NCI-H2107 (cell line): Measurements from ENCODE around the gene LCN10.
"Not testable (repeated sequence)": the region's sequence is repeated elsewhere in the genome, so short reads cannot be mapped to it uniquely, and the experiment has no call there.

Experiments
- DNase-seq: peaks from one replicate; lab custom pipeline; 2025; lab: John Stamatoyannopoulos, UW

Gene LCN10

GRCh38 chr9:136719195-136719880 is 23.4 kb downstream of the LCN10 start:
- DNase-seq, result no peak

- no peak for DNase-seq
Observed at GRCh38 chr9:136718345-136719194, 24.2 kb downstream of the LCN10 start.

- DNase-seq, result no peak
Observed at GRCh38 chr9:136717399-136717798, 25.3 kb downstream of the LCN10 start.

GRCh38 chr9:136714893-136715274 is 27.9 kb downstream of the LCN10 start:
- no peak for DNase-seq

DNA sequence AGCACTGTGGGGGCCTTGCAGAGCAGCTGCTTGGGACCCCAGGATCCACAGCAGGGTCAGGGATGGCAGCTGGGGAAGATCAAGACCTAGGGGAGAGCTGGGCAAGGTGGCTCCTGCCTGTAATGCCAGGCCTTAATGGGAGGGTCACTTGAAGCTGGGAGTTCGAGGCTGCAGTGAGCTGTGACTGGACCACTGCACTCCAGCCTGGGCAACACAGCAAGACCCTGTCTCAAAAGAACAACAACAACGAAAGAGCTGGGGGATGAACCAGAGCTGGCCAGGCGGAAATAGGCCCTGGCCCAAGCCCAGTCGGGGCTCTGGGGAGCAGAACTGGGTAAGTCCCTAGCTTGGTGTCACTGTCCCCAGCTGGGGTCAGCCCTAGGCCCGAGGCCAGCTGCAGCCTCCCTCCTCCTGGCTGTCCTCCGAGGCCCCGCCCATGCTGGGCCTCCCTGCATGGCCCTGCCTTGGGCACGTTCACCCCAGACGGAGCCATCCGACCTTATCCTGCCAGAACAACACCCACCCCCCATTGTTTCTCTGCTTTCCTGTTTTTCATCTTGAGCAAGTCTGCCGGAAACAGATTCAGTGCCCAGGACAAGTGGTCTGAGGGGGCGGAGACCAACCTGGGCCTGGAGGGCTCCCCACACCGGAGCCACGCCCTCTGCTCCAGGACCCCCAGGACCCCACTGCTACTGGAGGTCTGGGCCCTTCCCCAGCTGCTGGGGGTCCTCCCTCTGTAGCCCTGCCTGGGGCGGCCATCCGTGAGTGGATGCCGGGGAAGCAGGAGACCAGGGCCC is 28.4 kb downstream of the LCN10 start:
- no peak for DNase-seq

- no peak for DNase-seq
Observed at GRCh38 chr9:136713550-136713949, 29.2 kb downstream of the LCN10 start.

GRCh38 chr9:136712690-136713544 is 29.8 kb downstream of the LCN10 start:
- DNase-seq, result no peak

GRCh38 chr9:136711751-136712689 is 30.7 kb downstream of the LCN10 start, which contains the start of gene DIPK1B:
DIPK1B (plus strand) TSS chr9:136712572; CDS start chr9:136712666, 94 bp downstream.
- DNase-seq, result peak; percentile 73

DNA sequence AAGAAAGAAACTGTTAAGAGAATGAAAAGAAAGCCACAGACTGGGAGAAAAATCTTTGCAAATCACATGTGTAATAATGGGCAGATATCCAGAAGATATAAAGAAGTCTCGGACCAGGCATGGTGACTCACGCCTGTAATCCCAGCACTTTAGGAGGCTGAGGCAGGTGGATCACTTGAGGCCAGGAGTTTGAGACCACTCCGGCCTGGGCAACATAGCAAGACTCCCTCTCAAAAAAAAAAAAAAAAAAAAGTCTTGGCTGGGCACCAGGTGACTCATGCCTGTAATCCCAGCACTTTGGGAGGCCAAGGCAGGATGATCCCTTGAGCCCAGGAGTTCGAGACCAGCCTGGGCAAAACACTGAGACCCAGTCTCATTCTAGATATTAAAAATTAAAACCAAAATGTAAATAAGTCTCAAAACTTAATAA is 31.5 kb downstream of the LCN10 start:
- not testable (repeated sequence) for DNase-seq

- no peak for DNase-seq
Observed at GRCh38 chr9:136710543-136710942, 32.2 kb downstream of the LCN10 start.

GRCh38 chr9:136709454-136710109 is 33.2 kb downstream of the LCN10 start:
- no peak for DNase-seq

DNA sequence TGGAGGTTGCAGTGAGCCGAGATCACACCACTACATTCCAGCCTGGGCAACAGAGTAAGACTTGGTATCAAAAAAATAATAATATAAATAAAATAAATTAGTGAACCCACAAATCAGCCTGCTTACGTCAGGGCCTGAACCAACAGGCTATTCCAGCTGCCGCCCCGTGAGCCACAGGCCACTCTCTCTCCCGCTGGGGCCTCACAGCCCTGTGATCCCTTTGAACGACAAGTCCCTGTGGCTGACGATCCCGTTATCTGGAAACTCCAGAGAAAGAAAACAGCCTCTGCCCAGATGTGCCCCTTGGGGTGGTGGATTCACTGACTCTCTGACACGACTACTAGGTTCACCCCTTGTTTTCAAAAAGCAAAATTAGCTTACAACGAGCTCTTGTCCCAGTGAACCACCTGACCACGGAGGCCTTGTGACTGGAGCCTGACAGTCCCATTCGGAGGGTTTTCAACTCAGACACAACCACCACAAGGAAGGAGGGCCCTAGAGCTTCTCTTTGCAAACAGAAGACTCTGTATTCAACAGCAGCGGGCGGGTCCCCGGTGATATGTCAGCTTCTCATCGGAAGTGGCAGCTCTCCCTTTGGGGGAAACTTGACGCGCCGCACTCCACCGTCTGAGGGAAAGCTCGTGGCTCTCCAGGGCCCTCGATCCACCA is 34.8 kb downstream of the LCN10 start:
- DNase-seq, result no peak

DNA sequence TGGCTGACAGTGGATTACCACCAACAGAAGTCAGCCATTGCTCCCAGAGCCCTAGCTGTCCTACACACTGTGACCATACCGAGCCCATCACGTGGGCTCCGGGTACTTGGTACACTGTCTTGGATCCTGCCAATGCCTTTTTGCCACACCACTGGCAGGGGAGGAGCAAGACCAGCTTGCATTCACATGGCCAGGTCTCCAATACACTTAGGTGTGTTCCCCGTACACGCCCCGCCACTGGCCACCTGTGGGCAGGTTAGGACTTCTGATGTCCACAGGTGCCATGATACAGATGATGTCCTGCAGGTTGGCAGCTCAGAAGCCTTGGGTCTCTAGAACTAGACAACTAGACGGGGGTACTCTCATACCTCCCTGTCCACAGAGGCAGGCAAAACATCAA is 35.7 kb downstream of the LCN10 start:
- DNase-seq, result no peak

DNA sequence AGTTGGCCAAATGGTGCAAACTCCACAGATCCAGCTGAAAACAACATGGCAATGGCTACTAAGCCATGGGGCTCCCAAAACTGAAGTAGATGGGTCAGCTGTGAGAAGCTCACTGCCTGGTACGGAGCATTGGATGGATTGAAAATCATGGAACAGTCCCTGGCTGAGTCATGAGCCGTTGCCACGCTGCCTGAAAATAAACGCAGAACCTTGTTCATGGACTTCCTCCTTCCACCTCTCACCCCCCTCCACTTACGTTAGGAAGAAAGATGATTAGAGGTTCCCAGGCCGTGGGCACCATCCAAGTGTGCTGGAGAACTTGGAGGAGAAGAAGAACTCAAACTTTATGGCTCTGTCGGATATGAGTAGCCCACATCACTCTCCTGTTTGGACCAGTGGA is 37.2 kb downstream of the LCN10 start:
- DNase-seq, result no peak

GRCh38 chr9:136704741-136705140 is 38.0 kb downstream of the LCN10 start:
- not testable (repeated sequence) for DNase-seq

DNA sequence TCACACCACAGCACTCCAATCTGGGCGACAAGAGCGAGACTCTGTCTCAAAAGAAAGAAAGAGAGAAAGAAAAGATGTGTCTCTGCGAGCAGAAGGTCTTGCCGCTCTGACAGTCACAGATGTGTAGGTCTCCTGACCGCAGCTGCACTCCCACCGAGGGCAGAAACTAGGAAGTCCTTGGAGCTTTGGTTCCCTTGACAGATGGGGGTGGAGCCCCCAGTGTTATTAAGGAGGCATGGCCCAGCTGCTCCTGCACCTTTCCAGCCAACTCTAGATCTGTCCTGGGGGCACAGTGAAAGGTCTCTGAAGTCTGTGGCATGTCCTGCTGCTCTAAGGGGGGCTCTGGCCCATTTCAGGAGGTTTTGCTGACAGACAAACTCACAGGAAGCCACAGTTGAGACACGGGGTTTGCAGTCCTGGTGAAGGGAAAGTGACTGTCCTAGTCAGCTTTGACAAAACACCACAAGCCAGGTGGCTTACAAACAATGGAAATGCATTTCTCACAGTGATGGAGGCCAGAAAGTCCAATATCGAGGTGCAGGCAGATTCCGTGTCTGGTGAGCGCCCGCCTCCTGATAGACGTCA is 39.4 kb downstream of the LCN10 start:
- no peak for DNase-seq

DNA sequence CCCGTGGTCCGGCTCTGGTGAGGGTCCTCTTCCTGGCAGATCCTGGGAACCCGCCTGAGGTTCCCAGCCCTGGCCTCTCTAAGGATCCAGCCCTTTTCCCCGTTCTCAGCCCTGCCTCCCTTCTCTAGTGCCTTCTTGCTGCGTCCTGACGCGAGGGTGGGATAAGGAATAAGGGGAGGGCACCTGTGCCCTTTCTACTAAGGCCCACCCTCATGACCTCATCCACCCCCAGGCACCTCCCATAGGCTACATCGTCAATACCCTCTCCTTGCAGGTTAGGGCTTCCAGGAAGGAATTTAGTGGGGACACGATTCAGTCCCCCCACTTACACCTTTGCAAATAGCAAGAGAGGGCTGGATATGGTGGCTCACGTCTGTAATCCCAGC is 41.1 kb downstream of the LCN10 start:
- DNase-seq, result no peak

- DNase-seq, result no peak
Observed at GRCh38 chr9:136700959-136701667, 41.6 kb downstream of the LCN10 start.
